GM21717 (cell line): Measurements from ENCODE around the gene MTRF1.

Experiments
- ATAC-seq: cut with Tn5 transposase; IDR thresholded peaks from one replicate; pipeline ENCODE4 v1.9.1; 2021; ENCODE audit warnings: mild to moderate bottlenecking, moderate library complexity; ENCODE audit not compliant: unreplicated experiment

The MTRF1 gene

DNA sequence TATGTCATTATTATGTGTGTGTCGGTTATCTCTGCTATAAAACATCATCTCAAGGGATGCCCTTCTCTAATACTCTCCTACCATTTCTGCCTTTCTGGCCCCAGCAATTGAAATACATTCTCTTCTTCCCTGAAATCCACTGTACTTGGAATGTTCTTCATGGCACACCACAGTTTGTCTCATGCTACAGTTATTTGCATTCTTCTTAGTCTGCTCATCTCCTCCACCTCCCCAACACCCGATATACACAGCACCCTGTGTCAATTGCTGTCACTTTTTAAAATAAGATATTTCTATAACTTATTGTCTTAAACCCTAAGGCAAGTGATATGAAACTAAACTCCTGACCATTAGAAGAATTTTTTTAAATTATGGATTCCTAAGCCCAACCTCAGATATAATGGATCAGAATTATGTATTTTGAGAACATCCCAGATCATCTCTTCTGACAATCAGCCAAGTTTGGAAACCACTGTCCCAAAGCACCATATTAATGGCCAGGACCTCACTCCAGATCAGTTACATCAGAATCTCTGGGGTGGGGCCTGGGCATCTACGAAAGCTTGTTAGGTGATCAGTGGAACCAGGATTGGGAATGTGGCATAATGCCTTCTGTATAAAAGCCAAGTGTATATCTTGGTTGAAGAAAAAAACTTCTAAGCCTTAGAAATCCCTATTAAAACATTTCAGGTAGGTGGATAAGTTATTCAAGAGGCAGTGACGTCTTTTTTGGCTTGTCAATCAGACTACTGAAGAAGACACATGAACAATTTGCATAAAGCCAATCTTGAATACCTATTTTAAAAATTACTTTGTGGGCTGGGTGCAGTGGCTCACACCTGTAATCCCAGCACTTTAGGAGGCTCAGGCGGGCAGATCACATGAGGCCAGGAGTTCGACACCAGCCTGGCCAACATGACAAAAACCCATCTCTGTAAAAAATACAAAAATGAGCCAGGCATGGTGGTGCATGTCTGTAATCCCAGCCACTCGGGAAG is 39.0 kb downstream of the MTRF1 start:
- no peak for ATAC-seq

GRCh38 chr13:41222259-41222852 is 41.0 kb downstream of the MTRF1 start:
- ATAC-seq, result no peak

- ATAC-seq, result no peak
Measured at GRCh38 chr13:41220401-41220800, 43.0 kb downstream of the MTRF1 start.

- no peak for ATAC-seq
Measured at GRCh38 chr13:41216160-41216559, 47.2 kb downstream of the MTRF1 start.

GRCh38 chr13:41213919-41214318 is 49.5 kb downstream of the MTRF1 start:
- no peak for ATAC-seq

GRCh38 chr13:41213316-41213715 is 50.1 kb downstream of the MTRF1 start:
- no peak for ATAC-seq

GRCh38 chr13:41212881-41213280 is 50.5 kb downstream of the MTRF1 start:
- no peak for ATAC-seq

- no peak for ATAC-seq
Measured at GRCh38 chr13:41211062-41211461, 52.3 kb downstream of the MTRF1 start.

- no peak for ATAC-seq
Measured at GRCh38 chr13:41206467-41206866, 56.9 kb downstream of the MTRF1 start.

- ATAC-seq, result no peak
Measured at GRCh38 chr13:41203810-41204209, 59.6 kb downstream of the MTRF1 start.

- ATAC-seq, result no peak
Measured at GRCh38 chr13:41200126-41200525, 63.2 kb downstream of the MTRF1 start.

GRCh38 chr13:41199526-41199925 is 63.9 kb downstream of the MTRF1 start:
- ATAC-seq, result peak; percentile 61

- no peak for ATAC-seq
Measured at GRCh38 chr13:41199079-41199478, 64.3 kb downstream of the MTRF1 start.

DNA sequence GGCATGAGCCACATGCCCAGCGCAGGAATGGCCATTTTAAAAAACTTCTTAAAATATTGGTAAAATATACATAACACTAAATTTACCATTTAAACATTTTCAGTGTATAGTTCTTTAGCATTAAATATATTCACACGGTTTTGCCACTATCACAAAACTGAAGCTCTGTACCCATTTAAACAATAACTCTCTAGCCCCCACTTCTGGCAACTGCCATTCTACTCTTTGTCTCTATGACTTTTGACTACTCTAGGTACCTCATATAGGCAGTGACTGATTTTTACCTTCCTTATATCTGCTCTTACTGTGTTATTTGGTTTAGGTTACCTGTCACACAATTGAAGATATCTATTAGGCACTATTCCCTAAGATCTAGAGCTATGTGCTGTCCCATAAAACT is 66.8 kb downstream of the MTRF1 start:
- ATAC-seq, result no peak

GRCh38 chr13:41196011-41196410 is 67.4 kb downstream of the MTRF1 start:
- no peak for ATAC-seq

DNA sequence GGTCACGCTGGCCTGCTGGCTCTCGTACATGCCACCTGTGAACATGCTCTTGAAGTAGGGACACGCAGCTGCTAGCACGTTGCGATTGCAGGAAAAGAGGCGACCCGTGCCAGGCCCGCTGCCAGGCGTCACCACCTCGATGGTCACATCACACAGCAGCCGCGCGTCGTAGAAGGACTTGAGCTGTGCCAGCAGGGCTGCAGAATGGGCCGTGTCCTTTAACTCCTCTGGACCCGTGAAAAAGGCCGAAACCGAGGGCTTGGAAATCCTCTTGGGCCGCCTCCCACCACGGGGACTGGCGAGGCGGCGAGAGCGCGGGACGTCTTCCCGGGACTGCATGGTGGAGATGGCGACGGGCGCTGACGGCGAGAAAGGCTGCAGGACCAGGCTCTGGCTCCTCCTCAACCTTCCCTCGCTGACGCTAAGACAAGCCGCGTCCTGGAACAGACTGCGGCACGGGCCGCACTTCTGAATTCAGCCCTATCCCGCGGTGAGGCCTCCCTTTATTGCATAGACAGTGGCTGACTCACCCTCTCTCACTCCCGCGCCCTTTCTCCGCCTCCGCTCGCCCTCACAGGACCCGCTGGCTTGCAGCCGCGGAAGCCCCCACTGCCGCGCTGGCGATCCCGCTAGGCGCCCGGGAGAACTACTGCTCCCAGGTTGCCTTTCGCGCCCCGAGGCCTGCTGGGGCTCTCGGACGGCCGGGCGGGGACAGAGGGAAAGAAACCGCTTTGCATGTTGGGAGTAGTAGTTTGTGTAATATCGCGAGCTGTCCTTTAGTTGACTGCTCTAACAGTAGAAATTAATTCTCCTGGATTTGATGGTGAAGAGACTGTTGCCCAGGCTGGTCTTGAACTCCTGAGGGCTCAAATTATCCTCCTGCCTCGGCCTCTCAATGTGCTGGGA is 69.2 kb downstream of the MTRF1 start, which contains the start of gene KBTBD7:
Gene KBTBD7 (minus strand): TSS at position 651 of the 906 bp plus-strand sequence. CDS start 312 bp downstream, at position 339.
- ATAC-seq, result peak; percentile 94

DNA sequence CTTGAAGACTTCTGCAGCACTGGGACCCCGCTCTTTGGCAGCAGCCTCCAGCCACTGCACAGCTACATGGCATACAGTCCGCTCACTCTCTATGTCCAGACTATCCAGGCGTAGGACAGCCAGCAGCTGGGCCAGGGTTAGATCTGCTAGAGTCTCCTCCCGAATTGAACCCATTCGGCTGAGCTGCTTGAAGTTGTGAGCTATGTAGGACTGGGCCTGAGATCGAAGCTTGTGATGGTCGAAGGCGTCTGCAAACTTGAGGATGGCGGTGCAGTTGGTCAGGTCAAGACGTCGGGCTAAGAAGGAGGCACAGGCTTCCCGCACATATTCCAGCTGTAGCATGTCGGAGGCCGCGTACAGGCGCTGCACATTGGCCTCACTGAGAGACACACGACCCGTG is 69.9 kb downstream of the MTRF1 start:
- ATAC-seq, result no peak

DNA sequence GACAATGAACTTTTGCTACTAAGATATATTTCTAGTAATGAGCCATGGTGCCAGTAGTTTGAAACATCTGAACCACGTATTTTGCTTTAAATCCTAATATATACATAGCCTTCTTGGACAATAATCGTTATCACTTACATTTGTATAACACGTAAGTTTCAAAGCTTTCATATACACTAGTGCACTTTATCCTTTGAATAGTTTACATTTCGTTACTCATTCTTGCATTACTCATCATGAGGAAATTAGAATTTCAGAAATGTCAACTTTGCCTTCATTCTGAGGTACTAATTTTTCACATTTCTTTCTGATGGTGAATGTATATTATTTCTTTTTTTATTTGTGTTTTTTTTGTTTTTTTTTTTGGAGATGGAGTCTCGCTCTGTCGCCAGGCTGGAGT is 74.8 kb downstream of the MTRF1 start:
- no peak for ATAC-seq

GRCh38 chr13:41186481-41186880 is 76.9 kb downstream of the MTRF1 start:
- ATAC-seq, result no peak

DNA sequence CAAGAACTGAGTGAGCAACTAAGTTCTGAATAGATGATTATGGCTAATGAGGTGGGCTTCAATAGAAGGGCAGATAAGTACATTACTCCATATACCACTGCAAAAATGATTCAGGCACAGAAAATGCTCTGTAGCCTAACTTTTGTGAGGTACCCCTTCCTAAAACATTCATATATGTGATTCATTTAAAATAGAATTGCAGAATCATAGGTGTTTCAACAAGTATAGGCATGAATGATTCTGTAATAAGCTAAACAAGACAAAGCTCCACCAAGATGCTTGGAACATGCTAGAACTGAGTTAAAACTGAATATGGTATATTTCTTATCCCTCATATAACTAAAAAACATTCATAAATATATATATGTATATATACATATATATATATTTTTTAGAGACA is 81.1 kb downstream of the MTRF1 start:
- no peak for ATAC-seq
